Measurements from ENCODE around the gene IP6K1. TPM values are rescaled to one million over a fixed set of nuclear protein-coding genes. Genes with fewer than 3 reads are reported as not detected.

Gene IP6K1
- total RNA-seq, 1 experiment from 2014 or later: 42.2 TPM

DNA sequence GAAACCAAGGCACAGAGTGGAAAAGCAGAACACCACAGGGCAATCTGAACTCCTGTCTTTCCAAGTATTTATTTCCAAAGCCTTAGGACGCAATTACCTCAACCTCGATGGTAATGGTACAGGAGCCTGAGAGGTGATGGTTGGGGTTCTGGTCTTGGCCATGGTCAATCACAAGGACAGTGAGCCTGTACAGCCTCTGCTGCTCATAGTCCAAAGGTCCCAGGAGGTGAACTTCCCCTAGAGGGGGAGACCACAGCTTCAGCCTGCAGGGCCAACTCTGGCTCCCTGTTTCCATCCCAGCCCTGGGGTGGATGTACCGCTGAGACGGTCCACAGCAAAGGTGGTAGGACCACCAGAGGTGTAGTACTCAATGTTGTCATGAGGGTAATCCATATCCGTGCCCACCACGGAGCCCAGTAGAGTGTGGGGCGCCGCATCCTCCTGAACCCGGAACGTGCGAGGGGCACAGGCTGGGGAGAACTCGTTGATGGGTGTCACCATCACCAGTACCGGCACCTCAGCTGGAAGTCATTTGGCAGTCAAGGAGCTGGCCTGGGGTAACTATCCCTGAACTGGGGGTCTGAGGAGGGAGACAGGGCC is 7.2 kb upstream of the IP6K1 start:
- H2BK5ac ChIP-seq (ENCODE audit: insufficient read length, low read length): no peak overlapping the region
- H3K27me3 Mint-ChIP-seq (ENCODE audit: low read depth): peaks cover 8% of the 10 kb centered on the region
- no peak for DNase-seq
- no peaks in the 10 kb centered on the region for H3K4me1 ChIP-seq (ENCODE audit: insufficient read depth, low read length)
- no peak overlapping the region for H3K9ac ChIP-seq (ENCODE audit: extremely low read depth, insufficient read length, low read length)
- no peak overlapping the region for H4K91ac ChIP-seq (ENCODE audit: insufficient read length, low read depth, low read length)
- peaks cover 3 to 13% of the 10 kb centered on the region in 2 experiments; a peak in 3 of 4 replicates for H3K4me1 Mint-ChIP-seq
- no peak overlapping the region for H2BK120ac ChIP-seq (ENCODE audit: low read depth, low read length, poor library complexity, severe bottlenecking)
- no peak overlapping the region for H2AFZ ChIP-seq (ENCODE audit: low read length)
- no peak overlapping the region for H3K14ac ChIP-seq (ENCODE audit: insufficient read depth, low read length)
- no peak overlapping the region for H3K27ac Mint-ChIP-seq
- H4K8ac ChIP-seq (replicated peaks; ENCODE audit: insufficient read length, low read depth, low read length): no peak overlapping the region
- H3K27me3 ChIP-seq (ENCODE audit: insufficient read depth, low read length): no peaks in the 10 kb centered on the region; the same call in none of the 2 replicates
- TF ChIP-seq, protein P1, sequence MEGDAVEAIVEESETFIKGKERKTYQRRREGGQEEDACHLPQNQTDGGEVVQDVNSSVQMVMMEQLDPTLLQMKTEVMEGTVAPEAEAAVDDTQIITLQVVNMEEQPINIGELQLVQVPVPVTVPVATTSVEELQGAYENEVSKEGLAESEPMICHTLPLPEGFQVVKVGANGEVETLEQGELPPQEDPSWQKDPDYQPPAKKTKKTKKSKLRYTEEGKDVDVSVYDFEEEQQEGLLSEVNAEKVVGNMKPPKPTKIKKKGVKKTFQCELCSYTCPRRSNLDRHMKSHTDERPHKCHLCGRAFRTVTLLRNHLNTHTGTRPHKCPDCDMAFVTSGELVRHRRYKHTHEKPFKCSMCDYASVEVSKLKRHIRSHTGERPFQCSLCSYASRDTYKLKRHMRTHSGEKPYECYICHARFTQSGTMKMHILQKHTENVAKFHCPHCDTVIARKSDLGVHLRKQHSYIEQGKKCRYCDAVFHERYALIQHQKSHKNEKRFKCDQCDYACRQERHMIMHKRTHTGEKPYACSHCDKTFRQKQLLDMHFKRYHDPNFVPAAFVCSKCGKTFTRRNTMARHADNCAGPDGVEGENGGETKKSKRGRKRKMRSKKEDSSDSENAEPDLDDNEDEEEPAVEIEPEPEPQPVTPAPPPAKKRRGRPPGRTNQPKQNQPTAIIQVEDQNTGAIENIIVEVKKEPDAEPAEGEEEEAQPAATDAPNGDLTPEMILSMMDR (conservative IDR thresholded peaks at IDR 0.05): no peak
- H3K4me3 Mint-ChIP-seq: no peak overlapping the region
- H3T11ph ChIP-seq (ENCODE audit: low read length): no peak overlapping the region
- no peaks in the 10 kb centered on the region for H3K23me2 ChIP-seq (ENCODE audit: insufficient read length, low read depth, low read length, poor library complexity, severe bottlenecking)
- no peak overlapping the region for H3K18ac ChIP-seq (ENCODE audit: insufficient read length, low read depth, low read length)
- no peak overlapping the region for H4K5ac ChIP-seq (ENCODE audit: insufficient read length, low read depth, low read length)
- H3K9me3 ChIP-seq (ENCODE audit: control insufficient read depth, low read depth, low read length): no peaks in the 10 kb centered on the region
- H3K79me2 ChIP-seq (ENCODE audit: insufficient read depth, low read length): no peaks in the 10 kb centered on the region
- no peaks in the 10 kb centered on the region for H3K36me3 Mint-ChIP-seq (ENCODE audit: insufficient read depth in 1 of 3, low read depth in 3 of 3)
- H2AK5ac ChIP-seq (ENCODE audit: insufficient read length, low read length): no peak overlapping the region
- no peak overlapping the region for H2BK12ac ChIP-seq (ENCODE audit: insufficient read length, low read depth, low read length)
- no peaks in the 10 kb centered on the region for H3K79me1 ChIP-seq (ENCODE audit: insufficient read depth, low read depth, low read length, poor library complexity, severe bottlenecking)
- no peak overlapping the region for H3K56ac ChIP-seq (ENCODE audit: insufficient read length, low read depth, low read length)
- no peak overlapping the region for H3K4ac ChIP-seq (ENCODE audit: low read depth, low read length)
- no peak overlapping the region for H3K23ac ChIP-seq (ENCODE audit: insufficient read length, low read depth, low read length)
- no peak overlapping the region for H2BK20ac ChIP-seq (ENCODE audit: low read depth, low read length, poor library complexity, severe bottlenecking)
- no CpG with 5 or more reads among the region's 13 CpGs for WGBS (ENCODE audit: extremely low coverage, insufficient read length, low lambda C conversion rate)
- H2BK15ac ChIP-seq (ENCODE audit: low read depth, low read length): no peak overlapping the region
- no peaks in the 10 kb centered on the region for H3K9me3 Mint-ChIP-seq
- no peak overlapping the region for H3K4me2 ChIP-seq (ENCODE audit: insufficient read depth, insufficient read length, low read length)
- no peak overlapping the region for H3K27ac ChIP-seq (ENCODE audit: insufficient read length, low read depth, low read length)
- no peaks in the 10 kb centered on the region for H4K20me1 ChIP-seq (ENCODE audit: control insufficient read depth, insufficient read depth, insufficient read length)
